Epithelial cell of esophagus (primary cell): ENCODE data around the gene PLEKHH2.
"Not testable (repeated sequence)": the region's sequence is repeated elsewhere in the genome, so short reads cannot be mapped to it uniquely, and the experiment has no call there.

Source experiments
- DNase-seq: peaks from one replicate; pipeline ENCODE4 v3.0.0; 2010; ENCODE audit warnings: low read depth
- H3K4me3 ChIP-seq: 2 replicates; pipeline ENCODE4 v1.5.1; 2011; ENCODE audit warnings: mild to moderate bottlenecking, low read length, control low read depth
- CTCF ChIP-seq: IDR thresholded peaks from 2 replicates; pipeline ENCODE4 v1.5.1; 2011; ENCODE audit warnings: low read depth, mild to moderate bottlenecking, low read length, control low read depth, inconsistent platforms; ENCODE audit not compliant: insufficient read depth; ENCODE audit errors: missing control alignments

PLEKHH2 gene

DNA sequence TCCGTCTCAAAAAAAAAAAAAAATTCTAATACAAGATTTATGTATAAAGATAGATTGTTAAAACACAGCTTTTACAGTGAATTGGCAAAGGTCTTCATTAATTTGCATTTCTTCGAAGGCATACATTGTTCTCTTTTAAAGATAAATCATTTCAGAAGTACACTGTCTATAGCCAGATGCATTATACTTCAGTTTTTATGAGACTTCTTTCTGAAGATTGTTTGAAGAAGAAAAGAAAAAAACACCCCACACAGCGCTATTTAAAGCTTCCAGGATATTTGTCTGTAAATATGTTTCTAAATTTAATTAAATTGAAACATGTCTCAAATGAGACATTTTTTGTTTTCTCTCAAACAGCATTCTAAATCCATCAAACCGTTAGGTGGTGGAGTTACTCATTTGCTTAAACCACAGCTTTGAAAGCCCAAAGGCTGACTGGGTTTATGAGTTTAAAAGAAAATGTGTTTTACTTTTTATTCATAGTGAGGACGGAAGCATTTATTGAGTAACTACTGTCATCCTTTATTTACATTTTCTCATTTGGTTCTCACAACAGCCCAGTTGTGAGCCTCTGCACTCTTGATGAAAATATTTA, 81.6 kb downstream of the PLEKHH2 start:
- no peak overlapping the region for H3K4me3 ChIP-seq
- no peak for TF ChIP-seq CTCF
- no peak for DNase-seq

DNA sequence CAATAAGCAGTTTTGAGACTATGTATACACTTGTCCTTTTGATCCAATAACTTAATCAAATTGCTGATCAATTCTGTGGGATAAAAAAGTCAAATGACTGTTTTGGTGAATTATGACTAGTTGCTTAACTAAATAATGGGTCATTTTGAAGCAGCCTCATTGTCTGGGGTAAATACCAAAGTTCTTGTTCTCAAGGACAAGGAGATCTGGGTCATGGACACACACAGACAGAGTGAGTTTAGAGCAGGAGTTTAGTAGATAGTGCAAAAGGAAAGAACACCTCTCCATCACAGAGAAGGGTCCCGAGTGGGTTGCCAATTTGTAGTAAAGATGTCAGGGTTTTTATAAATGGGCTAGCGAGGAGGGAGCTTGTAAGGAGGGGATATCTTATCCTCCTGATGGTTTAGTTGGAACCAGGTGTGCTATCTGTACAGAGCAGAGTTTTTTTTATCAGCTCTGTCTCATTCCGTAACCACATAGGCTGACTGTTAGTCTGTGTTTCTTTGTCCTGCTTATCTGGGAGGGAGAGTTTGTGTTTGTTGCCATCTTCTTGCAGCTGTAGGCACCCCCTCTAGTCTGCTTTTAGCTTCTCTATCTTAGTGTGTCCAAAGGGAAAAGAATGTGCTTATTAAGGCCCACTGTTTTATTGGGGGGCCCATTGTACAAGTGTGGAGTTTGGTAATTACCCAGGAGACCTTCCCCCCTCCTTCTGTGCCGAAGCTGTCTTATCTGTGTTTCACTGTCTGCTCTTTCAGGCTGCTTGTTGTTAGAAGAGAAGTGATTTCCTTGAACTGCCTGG, 87.9 kb downstream of the PLEKHH2 start:
- TF ChIP-seq CTCF: no peak
- H3K4me3 ChIP-seq: no peak overlapping the region
- DNase-seq: no peak

GRCh38 chr2:43725711-43726246, 88.7 kb downstream of the PLEKHH2 start:
- TF ChIP-seq CTCF: no peak
- H3K4me3 ChIP-seq: no peak overlapping the region
- DNase-seq: no peak

DNA sequence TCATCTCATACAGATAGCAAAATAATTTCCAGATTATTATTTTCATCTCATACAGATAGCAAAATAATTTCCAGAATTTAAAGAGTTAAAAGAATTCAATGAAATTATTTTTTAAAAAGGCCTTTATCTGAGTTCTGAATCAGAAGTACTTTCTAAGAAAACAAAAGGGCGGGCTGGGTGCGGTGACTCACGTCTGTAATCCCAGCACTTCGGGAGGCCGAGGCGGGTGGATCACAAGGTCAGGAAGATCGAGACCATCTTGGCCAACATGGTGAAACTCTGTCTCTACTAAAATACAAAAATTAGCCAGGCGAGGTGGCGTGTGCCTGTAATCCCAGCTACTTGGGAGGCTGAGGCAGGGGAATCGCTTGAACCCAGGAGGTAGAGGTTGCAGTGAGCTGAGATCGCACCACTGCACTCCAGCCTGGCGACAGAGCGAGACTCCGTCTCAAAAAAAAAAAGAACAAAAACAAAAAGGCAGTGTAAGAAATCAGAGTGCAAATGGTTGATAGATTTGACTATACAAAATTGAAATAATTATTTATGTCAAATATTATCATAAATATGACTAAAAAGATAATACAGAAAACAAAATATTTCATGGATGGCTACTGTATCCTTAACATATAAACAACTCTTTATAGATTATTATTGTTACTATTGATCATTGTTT, 90.0 kb downstream of the PLEKHH2 start:
- H3K4me3 ChIP-seq: not testable (repeated sequence)
- peak; percentile 35 for DNase-seq

- TF ChIP-seq CTCF: no peak
- no peak overlapping the region for H3K4me3 ChIP-seq
Observed at GRCh38 chr2:43727634-43728014, 90.6 kb downstream of the PLEKHH2 start.

GRCh38 chr2:43729491-43730174, 92.6 kb downstream of the PLEKHH2 start:
- no peak for DNase-seq
- H3K4me3 ChIP-seq: no peak overlapping the region
- TF ChIP-seq CTCF: no peak

More at GRCh38 chr2:43727634-43728014, 90.6 kb downstream of the PLEKHH2 start:
- no peak for DNase-seq

DNA sequence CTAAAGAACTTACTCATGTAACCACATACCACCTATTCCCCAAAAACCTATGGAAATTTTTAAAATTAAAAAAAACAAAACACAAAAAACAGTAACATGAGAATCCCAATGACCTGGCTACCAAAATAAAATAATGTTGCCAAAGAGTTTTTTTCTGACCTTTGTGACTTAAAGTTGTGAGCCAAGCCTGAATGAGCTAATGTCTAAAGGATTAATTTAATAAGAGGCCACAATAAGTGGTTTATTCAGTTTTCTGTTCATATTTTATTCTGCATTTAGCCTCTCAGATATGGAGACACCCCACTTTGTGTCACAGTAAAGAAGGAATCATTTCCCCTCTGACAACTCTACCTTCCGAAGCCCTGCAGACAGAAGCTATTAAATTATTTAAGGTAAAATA, 94.2 kb downstream of the PLEKHH2 start:
- no peak for TF ChIP-seq CTCF
- no peak overlapping the region for H3K4me3 ChIP-seq
- no peak for DNase-seq
